HFFc6 (cell line): ENCODE measurements around the gene BAIAP2L2. TPM values are rescaled to one million over a fixed set of nuclear protein-coding genes. Genes with fewer than 3 reads are reported as not detected.
"Not testable (repeated sequence)": the region's sequence is repeated elsewhere in the genome, so short reads cannot be mapped to it uniquely, and the experiment has no call there.

Experiments
- DNase-seq: peaks from one replicate; pipeline ENCODE4 v3.0.0-alpha.2; 2018
- H3K27ac Mint-ChIP-seq: 2 replicates; pipeline ENCODE4 v1.8.0; 2020; ENCODE audit warnings: mild to moderate bottlenecking, mixed read lengths
- H3K27me3 Mint-ChIP-seq: 2 replicates; pipeline ENCODE4 v1.8.0; 2021; ENCODE audit warnings: mild to moderate bottlenecking, moderate library complexity, mixed read lengths; ENCODE audit not compliant: insufficient read depth
- H3K36me3 Mint-ChIP-seq: 2 replicates; pipeline ENCODE4 v1.8.0; 2021; ENCODE audit warnings: low read depth, mixed read lengths
- H3K4me1 Mint-ChIP-seq: 2 replicates; pipeline ENCODE4 v1.8.0; 2020; ENCODE audit warnings: low read depth, mixed read lengths
- H3K4me3 Mint-ChIP-seq: 2 replicates; pipeline ENCODE4 v1.8.0; 2020; ENCODE audit warnings: mild to moderate bottlenecking, moderate library complexity, mixed read lengths
- H3K9me3 Mint-ChIP-seq: 2 replicates; pipeline ENCODE4 v1.8.0; 2020; ENCODE audit warnings: mild to moderate bottlenecking, mixed read lengths
- total RNA-seq, 6 experiments: library from RNA; stranded (reverse); fragmentation: NEBNext Ultra II Directional; extraction: Animal tissue kit (Norgen Biotek cat#: 25700); gene quantifications; 2 replicates in 1 of 6; 3 replicates in 5 of 6; pipeline ENCODE4 v1.2.3, GENCODE V29; 2021
- TF ChIP-seq, protein P1 (sequence below): fragments of 200-600 bp; sonication (generic); IDR thresholded peaks from 2 replicates; pipeline ENCODE4 v1.5.0; 2021; ENCODE audit warnings: antibody characterized with exemption, mild to moderate bottlenecking

The BAIAP2L2 gene
- total RNA-seq, 6 experiments from 2014 or later = 0.08 TPM; not detected in 5

DNA sequence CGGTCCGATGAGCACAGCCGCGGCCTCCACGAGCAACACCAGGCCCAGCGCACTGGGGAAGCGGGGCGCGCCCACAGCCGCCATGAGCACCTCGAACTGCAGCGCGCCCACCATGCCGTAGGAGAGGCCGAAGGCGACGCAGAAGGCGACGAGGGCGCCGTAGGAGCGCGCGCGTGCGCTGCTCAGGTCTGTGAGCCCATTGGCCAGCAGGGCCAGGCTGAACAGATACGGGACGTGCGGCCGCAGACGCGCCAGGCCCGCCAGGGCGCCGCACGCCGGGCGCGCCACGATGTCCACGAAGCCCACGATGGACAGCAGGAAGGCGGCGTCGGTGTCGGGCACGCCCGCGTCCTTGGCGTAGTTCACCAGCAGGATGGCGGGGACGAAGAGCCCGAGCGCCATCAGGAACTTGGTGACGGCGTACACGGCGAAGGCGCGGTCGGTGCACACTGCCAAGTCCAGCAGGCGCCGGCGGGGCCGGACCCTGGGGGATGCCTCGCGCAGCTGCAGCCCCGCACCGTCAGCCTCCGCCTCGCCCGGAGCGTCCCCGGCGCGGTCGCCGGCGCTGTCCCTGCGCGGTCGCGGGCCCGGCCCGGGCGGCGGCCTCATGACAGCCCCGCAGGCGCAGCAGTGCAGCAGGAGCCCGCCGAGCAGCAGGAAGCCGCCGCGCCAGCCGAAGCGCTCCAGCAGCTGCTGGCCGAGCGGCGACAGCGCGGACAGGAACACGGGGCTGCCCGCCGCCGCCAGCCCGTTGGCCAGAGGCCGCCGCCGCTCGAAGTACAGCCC lies 29.4 kb downstream of the BAIAP2L2 start:
- DNase-seq = no peak
- no peaks in the 10 kb centered on the region for H3K36me3 Mint-ChIP-seq
- H3K4me1 Mint-ChIP-seq = no peaks in the 10 kb centered on the region
- no peak overlapping the region for H3K27ac Mint-ChIP-seq
- peaks cover 11% of the 10 kb centered on the region; the same call in 1 of the 2 replicates for H3K27me3 Mint-ChIP-seq
- no peak overlapping the region for H3K4me3 Mint-ChIP-seq
- H3K9me3 Mint-ChIP-seq = no peaks in the 10 kb centered on the region
- TF ChIP-seq, protein P1, sequence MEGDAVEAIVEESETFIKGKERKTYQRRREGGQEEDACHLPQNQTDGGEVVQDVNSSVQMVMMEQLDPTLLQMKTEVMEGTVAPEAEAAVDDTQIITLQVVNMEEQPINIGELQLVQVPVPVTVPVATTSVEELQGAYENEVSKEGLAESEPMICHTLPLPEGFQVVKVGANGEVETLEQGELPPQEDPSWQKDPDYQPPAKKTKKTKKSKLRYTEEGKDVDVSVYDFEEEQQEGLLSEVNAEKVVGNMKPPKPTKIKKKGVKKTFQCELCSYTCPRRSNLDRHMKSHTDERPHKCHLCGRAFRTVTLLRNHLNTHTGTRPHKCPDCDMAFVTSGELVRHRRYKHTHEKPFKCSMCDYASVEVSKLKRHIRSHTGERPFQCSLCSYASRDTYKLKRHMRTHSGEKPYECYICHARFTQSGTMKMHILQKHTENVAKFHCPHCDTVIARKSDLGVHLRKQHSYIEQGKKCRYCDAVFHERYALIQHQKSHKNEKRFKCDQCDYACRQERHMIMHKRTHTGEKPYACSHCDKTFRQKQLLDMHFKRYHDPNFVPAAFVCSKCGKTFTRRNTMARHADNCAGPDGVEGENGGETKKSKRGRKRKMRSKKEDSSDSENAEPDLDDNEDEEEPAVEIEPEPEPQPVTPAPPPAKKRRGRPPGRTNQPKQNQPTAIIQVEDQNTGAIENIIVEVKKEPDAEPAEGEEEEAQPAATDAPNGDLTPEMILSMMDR = no peak

DNA sequence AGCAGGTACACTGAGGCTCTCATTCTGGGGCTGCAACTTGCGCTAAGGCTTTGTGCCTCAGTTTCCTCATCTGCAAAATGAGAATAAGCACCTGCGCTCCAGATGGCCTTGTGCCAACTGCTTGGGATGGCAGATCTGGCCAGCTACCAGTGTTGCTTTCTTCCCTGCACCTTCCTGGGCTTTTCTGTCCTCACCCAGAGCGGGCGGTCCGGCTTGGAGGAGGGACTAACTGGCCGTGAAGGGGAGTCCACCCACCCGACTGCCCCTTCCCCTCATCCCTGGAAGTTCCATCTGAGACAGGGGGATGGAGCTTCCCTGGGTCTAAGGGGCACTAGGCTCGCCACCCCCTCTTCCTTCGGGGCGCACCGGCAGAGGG lies 30.0 kb downstream of the BAIAP2L2 start:
- TF ChIP-seq, protein P1 = no peak
- DNase-seq = no peak
- Mint-ChIP-seq H3K9me3 (no peaks in the 10 kb centered on the region), H3K27me3 (peaks cover 11% of the 10 kb centered on the region; the same call in 1 of the 2 replicates), H3K27ac (no peak overlapping the region), H3K4me1 (no peaks in the 10 kb centered on the region), H3K4me3 (no peak overlapping the region), H3K36me3 (no peaks in the 10 kb centered on the region)

DNA sequence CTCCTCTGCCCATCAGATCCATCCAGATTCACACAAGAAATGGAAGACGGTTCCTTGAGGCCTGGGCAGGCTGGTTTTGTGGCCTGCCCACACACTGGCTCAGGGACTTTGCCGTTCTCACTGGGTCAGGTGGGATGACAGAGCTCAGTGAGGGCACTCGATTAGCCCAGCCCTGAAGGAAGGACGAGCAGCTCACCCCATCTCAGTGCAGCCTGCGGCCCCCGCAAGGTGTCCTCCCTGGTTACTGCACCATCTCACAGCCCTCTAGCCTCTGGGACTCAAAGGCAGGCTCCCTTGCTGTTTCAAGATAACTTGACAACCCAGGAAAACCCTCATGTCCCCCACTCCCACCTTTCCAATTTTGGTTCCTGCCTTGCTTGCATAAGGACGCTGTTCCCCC lies 30.7 kb downstream of the BAIAP2L2 start:
- Mint-ChIP-seq H3K4me1 (no peaks in the 10 kb centered on the region), H3K36me3 (no peaks in the 10 kb centered on the region), H3K4me3 (no peak overlapping the region), H3K27me3 (peaks cover 11% of the 10 kb centered on the region; the same call in 1 of the 2 replicates), H3K27ac (no peak overlapping the region), H3K9me3 (no peaks in the 10 kb centered on the region)
- TF ChIP-seq, protein P1 = no peak
- DNase-seq = no peak

DNA sequence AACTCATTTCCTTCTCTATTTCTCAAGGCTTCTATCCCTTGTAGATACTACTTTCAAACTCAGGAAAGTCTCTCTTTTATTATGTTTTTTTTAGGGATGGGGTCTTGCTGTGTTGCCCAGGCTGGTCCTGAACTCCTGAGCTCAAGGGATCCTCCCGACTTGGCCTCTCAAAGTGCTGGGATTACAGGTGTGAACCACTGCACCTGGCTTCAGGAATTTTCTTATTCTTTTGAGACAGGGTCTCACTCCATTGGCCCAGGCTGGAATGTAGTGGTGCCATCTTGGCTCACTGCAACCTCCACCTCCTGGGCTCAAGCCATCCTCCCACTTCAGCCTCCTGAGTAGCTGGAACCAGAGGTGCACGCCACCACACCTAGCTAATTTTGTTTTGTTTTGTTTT lies 31.3 kb downstream of the BAIAP2L2 start:
- not testable (repeated sequence) for H3K9me3 Mint-ChIP-seq, H3K36me3 Mint-ChIP-seq, H3K4me1 Mint-ChIP-seq, DNase-seq, H3K27ac Mint-ChIP-seq, H3K4me3 Mint-ChIP-seq
- H3K27me3 Mint-ChIP-seq = peaks cover 11% of the 10 kb centered on the region; the same call in 1 of the 2 replicates

DNA sequence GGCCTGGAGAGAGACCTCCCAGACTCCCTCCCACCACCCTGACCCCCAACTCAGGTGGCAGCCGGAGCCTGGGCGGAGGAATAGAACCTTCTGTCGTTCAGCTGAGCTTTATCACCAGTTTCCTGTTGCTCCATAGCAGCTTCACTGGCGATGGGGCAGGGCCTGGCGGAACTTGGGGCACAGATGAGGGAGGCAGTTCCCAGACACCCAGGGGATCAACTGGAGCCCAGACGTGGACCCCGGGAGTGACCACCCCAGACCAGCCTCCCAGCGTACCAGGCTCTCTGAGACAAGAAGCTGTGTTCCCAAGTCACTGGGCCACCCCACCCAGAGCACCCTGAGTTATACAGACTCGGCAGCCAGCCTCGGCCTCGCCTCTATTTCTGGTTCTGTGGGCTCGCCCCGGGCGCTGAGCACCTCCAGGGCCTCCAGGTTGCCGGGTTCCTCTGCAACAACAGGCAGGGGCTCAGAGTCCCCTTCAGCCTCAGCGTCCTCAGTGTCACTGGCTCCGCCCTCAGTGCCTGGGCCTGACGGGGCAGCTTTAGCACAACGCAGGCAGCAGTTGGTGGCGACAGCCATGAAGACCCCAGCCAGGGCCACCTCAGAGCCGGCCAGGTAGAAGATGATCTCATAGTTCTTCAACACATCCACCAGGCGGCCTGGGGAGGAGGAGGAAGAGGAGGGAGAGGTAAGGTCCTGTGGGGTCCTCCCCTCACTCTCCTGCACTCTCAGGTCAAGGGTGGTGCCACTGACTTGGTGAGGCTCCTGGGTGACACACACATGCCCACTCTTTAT lies 32.2 kb downstream of the BAIAP2L2 start:
- no peak for DNase-seq
- Mint-ChIP-seq H3K4me3 (no peak overlapping the region), H3K36me3 (no peaks in the 10 kb centered on the region), H3K4me1 (no peaks in the 10 kb centered on the region), H3K27ac (no peak overlapping the region), H3K9me3 (no peaks in the 10 kb centered on the region), H3K27me3 (peaks cover 8% of the 10 kb centered on the region; the same call in 1 of the 2 replicates)
- TF ChIP-seq, protein P1 = no peak

DNA sequence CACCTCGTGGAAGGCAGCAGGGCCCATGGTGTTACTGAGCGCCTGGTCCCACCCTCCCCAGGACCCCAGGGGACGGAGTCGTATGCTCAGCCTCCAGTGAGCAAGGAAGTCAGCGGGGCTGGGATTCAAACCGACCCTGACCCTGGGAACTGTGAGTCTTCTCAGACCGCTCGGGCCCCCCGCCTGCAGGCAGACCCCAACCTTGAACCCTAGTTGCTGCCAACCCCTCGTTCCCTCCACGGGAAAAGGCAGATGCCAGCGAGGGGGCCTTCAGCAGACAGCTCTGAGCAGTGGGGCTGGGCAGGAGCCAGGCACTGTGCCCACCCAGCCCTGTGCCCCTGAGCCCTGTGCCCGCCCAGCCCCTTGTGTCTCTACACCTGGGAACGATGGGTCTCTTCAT lies 32.9 kb downstream of the BAIAP2L2 start:
- Mint-ChIP-seq H3K4me3 (no peak overlapping the region), H3K27ac (no peak overlapping the region), H3K27me3 (peaks cover 6% of the 10 kb centered on the region; the same call in 1 of the 2 replicates), H3K36me3 (no peaks in the 10 kb centered on the region), H3K4me1 (no peaks in the 10 kb centered on the region), H3K9me3 (no peaks in the 10 kb centered on the region)
- no peak for DNase-seq
- TF ChIP-seq, protein P1 = no peak
